HEK293 (cell line): ENCODE results near the gene HNF1B.
"Not testable (repeated sequence)": the region's sequence is repeated elsewhere in the genome, so short reads cannot be mapped to it uniquely, and the experiment has no call there.

Source experiments
- CTCF ChIA-PET: fragments of 350-600 bp; formaldehyde crosslinking; extraction: SDS; loops from one replicate; lab custom pipeline; 2021; ENCODE audit warnings: antibody characterized with exemption; lab: Yijun Ruan, JAX
- POLR2A ChIA-PET: fragments of 300-600 bp; formaldehyde crosslinking; extraction: SDS; loops from one replicate; lab custom pipeline; 2020; ENCODE audit warnings: antibody characterized with exemption, inconsistent platforms; lab: Yijun Ruan, JAX
- H3K27ac ChIP-seq: fragments of 200-500 bp; sonication (Bioruptor generic); 2 replicates; pipeline ENCODE4 v1.5.1; 2014; ENCODE audit warnings: low read depth, low read length, control low read depth, inconsistent platforms; ENCODE audit errors: extremely low read depth
- H3K36me3 ChIP-seq, 2 experiments: fragments of 200-500 bp in 1 of 2; sonication (Bioruptor generic) in 1 of 2; 1 replicate in 1 of 2; 2 replicates in 1 of 2; pipeline ENCODE4 v1.5.1; 2014 to 2017; ENCODE audit warnings: inconsistent platforms in 2 of 2, low read length in 2 of 2; ENCODE audit not compliant: control insufficient read depth in 2 of 2, insufficient read depth in 1 of 2
- H3K4me1 ChIP-seq: fragments of 200-500 bp; sonication (Bioruptor generic); 2 replicates; pipeline ENCODE4 v1.5.1; 2014; ENCODE audit warnings: mild to moderate bottlenecking, low read length, inconsistent platforms; ENCODE audit not compliant: control insufficient read depth, insufficient read depth
- H3K4me3 ChIP-seq: 2 replicates; pipeline ENCODE4 v1.5.1; 2011; ENCODE audit warnings: low read depth, mild to moderate bottlenecking, control low read depth, low read length, moderate library complexity
- H3K9me3 ChIP-seq: fragments of 200-500 bp; sonication (Bioruptor generic); 2 replicates; pipeline ENCODE4 v1.5.1; 2014; ENCODE audit warnings: low read depth, low read length, inconsistent platforms; ENCODE audit not compliant: control insufficient read depth, insufficient read depth
- EGR2 ChIP-seq: fragments of 450-650 bp; formaldehyde crosslinking; IDR thresholded peaks from 2 replicates; pipeline ENCODE4 v1.5.1; 2016; ENCODE audit warnings: low read depth, missing biosample characterization, missing genetic modification characterization
- SCRT1 ChIP-seq: fragments of 450-650 bp; formaldehyde crosslinking; IDR thresholded peaks from 2 replicates; pipeline ENCODE4 v1.5.1; 2016; ENCODE audit warnings: missing biosample characterization, missing genetic modification characterization, borderline replicate concordance
- SCRT2 ChIP-seq: fragments of 450-650 bp; formaldehyde crosslinking; IDR thresholded peaks from 2 replicates; pipeline ENCODE4 v1.5.1; 2016; ENCODE audit warnings: missing biosample characterization, missing genetic modification characterization
- WT1 ChIP-seq: fragments of 450-650 bp; formaldehyde crosslinking; IDR thresholded peaks from 2 replicates; pipeline ENCODE4 v1.5.1; 2016; ENCODE audit warnings: missing biosample characterization, missing genetic modification characterization
- ZFHX2 ChIP-seq: fragments of 450-650 bp; formaldehyde crosslinking; conservative IDR thresholded peaks from 2 replicates; pipeline ENCODE4 v1.5.1; 2016; ENCODE audit warnings: missing biosample characterization, missing genetic modification characterization
- ZNF248 ChIP-seq: fragments of 450-650 bp; formaldehyde crosslinking; IDR thresholded peaks from 2 replicates; pipeline ENCODE4 v1.5.1; 2017; ENCODE audit warnings: missing biosample characterization, missing genetic modification characterization
- ZNF280D ChIP-seq: fragments of 450-650 bp; formaldehyde crosslinking; IDR thresholded peaks from 2 replicates; pipeline ENCODE4 v1.5.1; 2016; ENCODE audit warnings: missing biosample characterization, missing genetic modification characterization
- ZNF558 ChIP-seq: fragments of 450-650 bp; formaldehyde crosslinking; IDR thresholded peaks from 2 replicates; pipeline ENCODE4 v1.5.1; 2016; ENCODE audit warnings: missing biosample characterization, missing genetic modification characterization
- ZNF623 ChIP-seq: fragments of 450-650 bp; formaldehyde crosslinking; IDR thresholded peaks from 2 replicates; pipeline ENCODE4 v1.5.1; 2016; ENCODE audit warnings: missing biosample characterization, missing genetic modification characterization
- ZNF658 ChIP-seq: fragments of 450-650 bp; formaldehyde crosslinking; IDR thresholded peaks from 2 replicates; pipeline ENCODE4; 2016; ENCODE audit warnings: missing biosample characterization, missing genetic modification characterization
- ZNF664 ChIP-seq: fragments of 450-650 bp; formaldehyde crosslinking; IDR thresholded peaks from 2 replicates; pipeline ENCODE4 v1.5.1; 2016; ENCODE audit warnings: missing biosample characterization, missing genetic modification characterization
- TF ChIP-seq, protein P1 (sequence below): sonication (generic); formaldehyde crosslinking; IDR thresholded peaks from 2 replicates; pipeline ENCODE4 v1.8.1; 2022; ENCODE audit warnings: mild to moderate bottlenecking, moderate library complexity, missing genetic modification reagents
- TF ChIP-seq, protein P2 (sequence below): fragments of 450-650 bp; formaldehyde crosslinking; IDR thresholded peaks from 2 replicates; pipeline ENCODE4 v1.5.1; 2016; ENCODE audit warnings: missing biosample characterization, missing genetic modification characterization

HNF1B gene

GRCh38 chr17:37682007-37682406 is 62.9 kb downstream of the HNF1B start:
- Histone ChIP-seq H3K9me3 (no peaks in the 10 kb centered on the region), H3K27ac (no peak overlapping the region), H3K4me3 (no peak overlapping the region), H3K4me1 (no peaks in the 10 kb centered on the region), H3K36me3 (no peaks in the 10 kb centered on the region)
- ChIA-PET POLR2A (no interaction called here), CTCF (no interaction called here)
- TF ChIP-seq, protein P1, sequence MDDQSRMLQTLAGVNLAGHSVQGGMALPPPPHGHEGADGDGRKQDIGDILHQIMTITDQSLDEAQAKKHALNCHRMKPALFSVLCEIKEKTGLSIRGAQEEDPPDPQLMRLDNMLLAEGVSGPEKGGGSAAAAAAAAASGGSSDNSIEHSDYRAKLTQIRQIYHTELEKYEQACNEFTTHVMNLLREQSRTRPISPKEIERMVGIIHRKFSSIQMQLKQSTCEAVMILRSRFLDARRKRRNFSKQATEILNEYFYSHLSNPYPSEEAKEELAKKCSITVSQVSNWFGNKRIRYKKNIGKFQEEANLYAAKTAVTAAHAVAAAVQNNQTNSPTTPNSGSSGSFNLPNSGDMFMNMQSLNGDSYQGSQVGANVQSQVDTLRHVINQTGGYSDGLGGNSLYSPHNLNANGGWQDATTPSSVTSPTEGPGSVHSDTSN (CRISPR knock-in tag) = no peak
- TF ChIP-seq ZNF623 = peak; percentile 97

DNA sequence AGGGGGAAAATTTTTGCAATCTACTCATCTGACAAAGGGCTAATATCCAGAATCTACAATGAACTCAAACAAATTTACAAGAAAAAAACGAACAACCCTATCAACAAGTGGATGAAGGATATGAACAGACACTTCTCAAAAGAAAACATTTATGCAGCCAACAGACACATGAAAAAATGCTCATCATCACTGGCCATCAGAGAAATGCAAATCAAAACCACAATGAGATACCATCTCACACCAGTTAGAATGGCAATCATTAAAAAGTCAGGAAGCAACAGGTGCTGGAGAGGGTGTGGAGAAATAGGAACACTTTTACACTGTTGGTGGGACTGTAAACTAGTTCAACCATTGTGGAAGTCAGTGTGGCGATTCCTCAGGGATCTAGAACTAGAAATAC is 64.9 kb downstream of the HNF1B start:
- H3K4me1 ChIP-seq, POLR2A ChIA-PET, H3K9me3 ChIP-seq, H3K27ac ChIP-seq, H3K4me3 ChIP-seq, H3K36me3 ChIP-seq: not testable (repeated sequence)
- CTCF ChIA-PET = interaction anchor here (0.7 kb wide), 1 partner anchor 109 kb away, joined by 3 read pairs; no protein-coding TSS in a partner anchor
- TF ChIP-seq SCRT2 (peak; percentile 98), SCRT1 (peak; percentile 98), ZNF558 (0 out of 2 replicates have a peak, but pooled peaks have one; percentile 46)

- Histone ChIP-seq H3K4me3 (no peak overlapping the region), H3K9me3 (no peaks in the 10 kb centered on the region)
- CTCF ChIA-PET = no interaction called here
- POLR2A ChIA-PET = no interaction called here
- TF ChIP-seq EGR2 (tag by site-specific recombination) (no peak), ZNF664 (tag by site-specific recombination) (0 out of 2 replicates have a peak, but pooled peaks have one; percentile 0)
- TF ChIP-seq, all 188 proteins: peak for 1
- Histone ChIP-seq H3K36me3 (no peaks in the 10 kb centered on the region), H3K4me1 (peaks cover 2% of the 10 kb centered on the region), H3K27ac (no peak overlapping the region)
Observed at GRCh38 chr17:37678036-37678435, 66.8 kb downstream of the HNF1B start.

- Histone ChIP-seq H3K27ac (no peak overlapping the region), H3K4me3 (no peak overlapping the region), H3K36me3 (no peaks in the 10 kb centered on the region), H3K9me3 (no peaks in the 10 kb centered on the region), H3K4me1 (peaks cover 2% of the 10 kb centered on the region)
- TF ChIP-seq ZNF658 (tag by site-specific recombination) = no peak
- TF ChIP-seq ZFHX2 (tag by site-specific recombination) = peak; percentile 6; the same call in 1 of the 2 replicates
- 0 out of 2 replicates have a peak, but pooled peaks have one; percentile 10 for TF ChIP-seq EGR2 (tag by site-specific recombination)
- ChIA-PET POLR2A (no interaction called here), CTCF (no interaction called here)
Observed at GRCh38 chr17:37677021-37677420, 67.8 kb downstream of the HNF1B start.

- ChIA-PET POLR2A (no interaction called here), CTCF (interaction anchor here (0.6 kb wide), 1 partner anchor 20 kb away, joined by 3 read pairs; no protein-coding TSS in a partner anchor)
- Histone ChIP-seq H3K27ac (no peak overlapping the region), H3K9me3 (no peaks in the 10 kb centered on the region), H3K4me3 (no peak overlapping the region), H3K4me1 (peaks cover 2% of the 10 kb centered on the region), H3K36me3 (no peaks in the 10 kb centered on the region)
- TF ChIP-seq WT1 (no peak), ZNF280D (tag by site-specific recombination) (no peak), ZNF248 (tag by site-specific recombination) (no peak), EGR2 (tag by site-specific recombination) (peak; percentile 81)
- TF ChIP-seq, protein P2, sequence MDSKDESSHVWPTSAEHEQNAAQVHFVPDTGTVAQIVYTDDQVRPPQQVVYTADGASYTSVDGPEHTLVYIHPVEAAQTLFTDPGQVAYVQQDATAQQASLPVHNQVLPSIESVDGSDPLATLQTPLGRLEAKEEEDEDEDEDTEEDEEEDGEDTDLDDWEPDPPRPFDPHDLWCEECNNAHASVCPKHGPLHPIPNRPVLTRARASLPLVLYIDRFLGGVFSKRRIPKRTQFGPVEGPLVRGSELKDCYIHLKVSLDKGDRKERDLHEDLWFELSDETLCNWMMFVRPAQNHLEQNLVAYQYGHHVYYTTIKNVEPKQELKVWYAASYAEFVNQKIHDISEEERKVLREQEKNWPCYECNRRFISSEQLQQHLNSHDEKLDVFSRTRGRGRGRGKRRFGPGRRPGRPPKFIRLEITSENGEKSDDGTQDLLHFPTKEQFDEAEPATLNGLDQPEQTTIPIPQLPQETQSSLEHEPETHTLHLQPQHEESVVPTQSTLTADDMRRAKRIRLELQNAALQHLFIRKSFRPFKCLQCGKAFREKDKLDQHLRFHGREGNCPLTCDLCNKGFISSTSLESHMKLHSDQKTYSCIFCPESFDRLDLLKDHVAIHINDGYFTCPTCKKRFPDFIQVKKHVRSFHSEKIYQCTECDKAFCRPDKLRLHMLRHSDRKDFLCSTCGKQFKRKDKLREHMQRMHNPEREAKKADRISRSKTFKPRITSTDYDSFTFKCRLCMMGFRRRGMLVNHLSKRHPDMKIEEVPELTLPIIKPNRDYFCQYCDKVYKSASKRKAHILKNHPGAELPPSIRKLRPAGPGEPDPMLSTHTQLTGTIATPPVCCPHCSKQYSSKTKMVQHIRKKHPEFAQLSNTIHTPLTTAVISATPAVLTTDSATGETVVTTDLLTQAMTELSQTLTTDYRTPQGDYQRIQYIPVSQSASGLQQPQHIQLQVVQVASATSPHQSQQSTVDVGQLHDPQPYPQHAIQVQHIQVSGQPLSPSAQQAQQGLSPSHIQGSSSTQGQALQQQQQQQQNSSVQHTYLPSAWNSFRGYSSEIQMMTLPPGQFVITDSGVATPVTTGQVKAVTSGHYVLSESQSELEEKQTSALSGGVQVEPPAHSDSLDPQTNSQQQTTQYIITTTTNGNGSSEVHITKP (tag by site-specific recombination) = peak; percentile 85
Observed at GRCh38 chr17:37676115-37676925, 68.5 kb downstream of the HNF1B start.
